Stimulated activated CD8-positive, alpha-beta memory T cell treated with anti-CD3 and anti-CD28 coated beads, Interleukin-7, amount 100 ng/mL, for 48 hours (primary cell): Measurements from ENCODE around the gene NAA10.

Experiments
- DNase-seq, 2 donors: peaks; one replicate each; pipeline ENCODE4 v3.0.0-alpha.2; 2020; ENCODE audit warnings: low read depth in 1 of 2; ENCODE audit errors: extremely low read depth in 1 of 2

The NAA10 gene

GRCh38 chrX:153967536-153968224 is 32.8 kb upstream of the NAA10 start:
- no peak for DNase-seq

- no peak for DNase-seq
Observed at GRCh38 chrX:153966841-153967535, 32.2 kb upstream of the NAA10 start.

- DNase-seq = no peak
Observed at GRCh38 chrX:153966283-153966688, 31.4 kb upstream of the NAA10 start.

- no peak for DNase-seq
Observed at GRCh38 chrX:153965406-153965805, 30.6 kb upstream of the NAA10 start.

- no peak for DNase-seq
Observed at GRCh38 chrX:153964105-153964504, 29.3 kb upstream of the NAA10 start.

- DNase-seq = no peak
Observed at GRCh38 chrX:153963546-153963945, 28.7 kb upstream of the NAA10 start.

- no peak for DNase-seq
Observed at GRCh38 chrX:153961292-153961691, 26.5 kb upstream of the NAA10 start.

- DNase-seq = no peak
Observed at GRCh38 chrX:153960786-153961185, 25.9 kb upstream of the NAA10 start.

GRCh38 chrX:153960077-153960476 is 25.2 kb upstream of the NAA10 start:
- DNase-seq = no peak

GRCh38 chrX:153959649-153960048 is 24.8 kb upstream of the NAA10 start:
- no peak for DNase-seq

- DNase-seq = no peak
Observed at GRCh38 chrX:153958605-153959004, 23.8 kb upstream of the NAA10 start.

GRCh38 chrX:153957224-153957623 is 22.4 kb upstream of the NAA10 start:
- no peak for DNase-seq

GRCh38 chrX:153956044-153956907 is 21.4 kb upstream of the NAA10 start:
- DNase-seq = no peak

GRCh38 chrX:153955228-153955732 is 20.4 kb upstream of the NAA10 start:
- DNase-seq = no peak

- no peak for DNase-seq
Observed at GRCh38 chrX:153954558-153955227, 19.9 kb upstream of the NAA10 start.

GRCh38 chrX:153953892-153954557 is 19.2 kb upstream of the NAA10 start:
- DNase-seq = no peak

- peak; percentile 47 to 63 for DNase-seq
Observed at GRCh38 chrX:153953342-153953830, 18.5 kb upstream of the NAA10 start.

GRCh38 chrX:153952373-153953026 is 17.7 kb upstream of the NAA10 start:
- no peak for DNase-seq

- DNase-seq = no peak
Observed at GRCh38 chrX:153951683-153952372, 17.0 kb upstream of the NAA10 start.
